ENCODE measurements around the gene HS2ST1. TPM values are rescaled to one million over a fixed set of nuclear protein-coding genes. Genes with fewer than 3 reads are reported as not detected.

The HS2ST1 gene
- total RNA-seq, 1 experiment from 2014 or later, result 30.1 TPM

DNA sequence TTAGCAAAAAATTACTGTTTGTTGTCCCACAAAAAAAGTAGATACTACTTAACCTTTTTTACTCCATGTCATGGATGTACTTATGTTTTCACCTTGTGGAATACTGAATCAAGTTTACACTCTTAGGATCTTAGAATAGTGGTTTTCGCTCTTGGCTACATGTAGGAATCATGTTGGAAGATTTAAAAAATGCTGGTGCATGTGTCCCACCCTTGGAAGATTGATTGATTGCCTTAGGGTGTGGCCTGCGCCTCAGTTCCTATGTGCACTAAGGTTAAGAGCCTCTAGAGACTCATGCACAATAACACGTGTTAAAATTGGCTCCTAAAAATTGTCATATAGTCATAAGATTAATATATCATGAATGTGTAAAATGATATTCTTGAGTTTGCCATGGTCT lies 25.0 kb downstream of the HS2ST1 start:
- Histone ChIP-seq H3K36me3 (ENCODE audit: control insufficient read depth in 1 of 2, insufficient read depth in 2 of 2, low read length in 2 of 2) (no peaks in the 10 kb centered on the region), H3K4me3 (replicated peaks in 1 of 2; ENCODE audit: low read depth in 1 of 2, low read length in 2 of 2) (no peak overlapping the region), H3K9me3 (ENCODE audit: control insufficient read depth in 1 of 2, insufficient read depth in 1 of 2, low read depth in 1 of 2, low read length in 2 of 2) (no peaks in the 10 kb centered on the region), H3K9ac (ENCODE audit: low read length) (no peak overlapping the region), H3K79me2 (ENCODE audit: insufficient read depth, low read length) (peaks cover 32% of the 10 kb centered on the region), H3K4me1 (ENCODE audit: control insufficient read depth in 1 of 2, insufficient read depth in 2 of 2, low read length in 2 of 2) (peaks cover 11 to 12% of the 10 kb centered on the region in 2 experiments), H3K27ac (ENCODE audit: low read depth, low read length) (no peak overlapping the region), H3K4me2 (ENCODE audit: low read length) (no peak overlapping the region), H3K27me3 (ENCODE audit: insufficient read depth, low read length) (no peaks in the 10 kb centered on the region), H3K9me2 (ENCODE audit: insufficient read depth) (no peaks in the 10 kb centered on the region), H4K20me1 (ENCODE audit: insufficient read depth) (no peaks in the 10 kb centered on the region), H2AFZ (ENCODE audit: low read depth, low read length, poor library complexity, severe bottlenecking) (no peak overlapping the region)
- TF ChIP-seq, protein P1, sequence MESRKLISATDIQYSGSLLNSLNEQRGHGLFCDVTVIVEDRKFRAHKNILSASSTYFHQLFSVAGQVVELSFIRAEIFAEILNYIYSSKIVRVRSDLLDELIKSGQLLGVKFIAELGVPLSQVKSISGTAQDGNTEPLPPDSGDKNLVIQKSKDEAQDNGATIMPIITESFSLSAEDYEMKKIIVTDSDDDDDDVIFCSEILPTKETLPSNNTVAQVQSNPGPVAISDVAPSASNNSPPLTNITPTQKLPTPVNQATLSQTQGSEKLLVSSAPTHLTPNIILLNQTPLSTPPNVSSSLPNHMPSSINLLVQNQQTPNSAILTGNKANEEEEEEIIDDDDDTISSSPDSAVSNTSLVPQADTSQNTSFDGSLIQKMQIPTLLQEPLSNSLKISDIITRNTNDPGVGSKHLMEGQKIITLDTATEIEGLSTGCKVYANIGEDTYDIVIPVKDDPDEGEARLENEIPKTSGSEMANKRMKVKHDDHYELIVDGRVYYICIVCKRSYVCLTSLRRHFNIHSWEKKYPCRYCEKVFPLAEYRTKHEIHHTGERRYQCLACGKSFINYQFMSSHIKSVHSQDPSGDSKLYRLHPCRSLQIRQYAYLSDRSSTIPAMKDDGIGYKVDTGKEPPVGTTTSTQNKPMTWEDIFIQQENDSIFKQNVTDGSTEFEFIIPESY (IDR thresholded peaks at IDR 0.05; ENCODE audit: extremely low read depth, insufficient replicate concordance, low read length), result no peak
- TF ChIP-seq CEBPB (IDR thresholded peaks at IDR 0.05; ENCODE audit: low read depth) (no peak), ELF1 (IDR thresholded peaks at IDR 0.05; ENCODE audit: borderline replicate concordance, low read depth) (no peak), FOSL1 (IDR thresholded peaks at IDR 0.05; ENCODE audit: low read depth) (no peak), JUND (IDR thresholded peaks at IDR 0.05) (no peak), ZNF274 (IDR thresholded peaks at IDR 0.05; ENCODE audit: low read depth, low read length) (no peak), POLR2AphosphoS5 (IDR thresholded peaks at IDR 0.05; ENCODE audit: low read depth, low read length) (no peak)
- ChIA-PET RAD21 (ENCODE audit: low non-redundant PET in 1 of 2, low total read pairs in 2 of 2, uncharacterized antibody in 2 of 2, unreplicated experiment in 2 of 2) (no interaction called here), POLR2A (no interaction called here), CTCF (interaction anchor here (1.1 kb wide), 1 partner anchor 25 kb away, joined by 4 read pairs; the partner anchor contains the start of genes HS2ST1 and SELENOF)
- ATAC-seq (no peak), DNase-seq (ENCODE audit: low read depth, low spot score) (no peak)
- intact Hi-C loops (cut with micrococcal nuclease), result no loop called here
- BruUV-seq (replicated peaks), result no TSS peak

DNA sequence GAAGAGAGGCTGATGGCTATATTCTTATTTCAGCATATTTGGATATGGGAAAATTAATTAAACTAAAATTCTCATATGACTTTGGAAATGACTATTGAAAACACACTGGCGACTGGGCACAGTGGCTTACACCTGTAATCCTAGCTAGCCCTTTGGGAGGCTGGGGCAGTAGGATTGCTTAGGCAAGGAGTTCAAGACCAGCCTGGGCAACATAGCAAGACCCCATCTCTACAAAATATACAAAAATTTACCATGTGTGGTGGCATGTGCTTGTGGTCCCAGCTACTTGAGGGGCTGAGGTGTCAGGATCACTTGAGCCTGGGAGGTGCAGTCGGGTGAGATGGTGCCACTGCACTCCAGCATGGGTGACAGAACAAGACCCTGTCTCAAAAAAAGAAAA lies 26.2 kb downstream of the HS2ST1 start:
- Histone ChIP-seq H3K79me2 (ENCODE audit: insufficient read depth, low read length) (peaks cover 36% of the 10 kb centered on the region), H3K4me1 (ENCODE audit: control insufficient read depth in 1 of 2, insufficient read depth in 2 of 2, low read length in 2 of 2) (peaks cover 11 to 12% of the 10 kb centered on the region in 2 experiments), H3K9me3 (ENCODE audit: control insufficient read depth in 1 of 2, insufficient read depth in 1 of 2, low read depth in 1 of 2, low read length in 2 of 2) (no peaks in the 10 kb centered on the region), H3K9ac (ENCODE audit: low read length) (no peak overlapping the region), H3K4me3 (replicated peaks in 1 of 2; ENCODE audit: low read depth in 1 of 2, low read length in 2 of 2) (no peak overlapping the region), H3K27ac (ENCODE audit: low read depth, low read length) (no peak overlapping the region), H3K27me3 (ENCODE audit: insufficient read depth, low read length) (no peaks in the 10 kb centered on the region), H3K4me2 (ENCODE audit: low read length) (no peak overlapping the region), H3K36me3 (ENCODE audit: control insufficient read depth in 1 of 2, insufficient read depth in 2 of 2, low read length in 2 of 2) (no peaks in the 10 kb centered on the region), H4K20me1 (ENCODE audit: insufficient read depth) (no peaks in the 10 kb centered on the region), H3K9me2 (ENCODE audit: insufficient read depth) (no peaks in the 10 kb centered on the region), H2AFZ (ENCODE audit: low read depth, low read length, poor library complexity, severe bottlenecking) (no peak overlapping the region)
- no peak for TF ChIP-seq MAX (IDR thresholded peaks at IDR 0.05)
- RAD21 ChIA-PET (ENCODE audit: low non-redundant PET in 1 of 2, low total read pairs in 2 of 2, uncharacterized antibody in 2 of 2, unreplicated experiment in 2 of 2), result no interaction called here
- no peak for ATAC-seq
- no peak for DNase-seq (ENCODE audit: low read depth, low spot score)
- intact Hi-C loops (cut with micrococcal nuclease), result no loop called here
- POLR2A ChIA-PET, result no interaction called here
- BruUV-seq (replicated peaks), result no TSS peak
- CTCF ChIA-PET, result no interaction called here

All from HCT116 (cell line).